Liver (tissue), 9 donors: ENCODE results near the gene DENND4C. TPM values are rescaled to one million over a fixed set of nuclear protein-coding genes. Genes with fewer than 3 reads are reported as not detected.
A peak's percentile ranks its signal among the peaks of the same experiment; 100 is the strongest.
"Not testable (repeated sequence)": the region's sequence is repeated elsewhere in the genome, so short reads cannot be mapped to it uniquely, and the experiment has no call there.

Experiments
- DNase-seq: peaks from one replicate; pipeline ENCODE4 v3.0.0-alpha.2; 2017; ENCODE audit warnings: low spot score
- H3K27ac ChIP-seq, 2 donors: one replicate each; pipeline ENCODE4 v1.7.0; 2013; ENCODE audit warnings: inconsistent platforms in 2 of 2, low read length in 2 of 2, control low read depth in 1 of 2, low read depth in 1 of 2, mild to moderate bottlenecking in 1 of 2
- H3K27me3 ChIP-seq, 4 donors: one replicate each; pipeline versions ENCODE4 v1.6.1 to v1.7.0; 2013; ENCODE audit warnings: low read length in 3 of 4, inconsistent platforms in 1 of 4, mild to moderate bottlenecking in 1 of 4, moderate library complexity in 1 of 4; ENCODE audit not compliant: control insufficient read depth in 4 of 4, insufficient read depth in 4 of 4
- H3K36me3 ChIP-seq, 4 donors: one replicate each; pipeline versions ENCODE4 v1.6.1 to v1.7.0; 2013; ENCODE audit warnings: low read length in 3 of 4, mild to moderate bottlenecking in 3 of 4, low read depth in 1 of 4, moderate library complexity in 1 of 4; ENCODE audit not compliant: control insufficient read depth in 4 of 4, insufficient read depth in 3 of 4
- H3K4me1 ChIP-seq, 4 donors: one replicate each; pipeline versions ENCODE4 v1.6.1 to v1.7.0; 2013; ENCODE audit warnings: low read length in 3 of 4, mild to moderate bottlenecking in 3 of 4, moderate library complexity in 1 of 4; ENCODE audit not compliant: control insufficient read depth in 4 of 4, insufficient read depth in 4 of 4
- H3K4me3 ChIP-seq, 3 donors: one replicate each; pipeline versions ENCODE4 v1.6.1 to v1.7.0; 2013; ENCODE audit warnings: low read length in 3 of 3, control low read depth in 1 of 3, low read depth in 1 of 3, mild to moderate bottlenecking in 1 of 3
- H3K9ac ChIP-seq, 2 donors: one replicate each; pipeline ENCODE4 v1.7.0; 2013; ENCODE audit warnings: low read length in 2 of 2, mild to moderate bottlenecking in 2 of 2, moderate library complexity in 2 of 2, control low read depth in 1 of 2, low read depth in 1 of 2
- H3K9me3 ChIP-seq, 4 donors: one replicate each; pipeline versions ENCODE4 v1.6.1 to v1.7.0; 2013; ENCODE audit warnings: low read length in 3 of 4; ENCODE audit not compliant: control insufficient read depth in 4 of 4
- EGR1 ChIP-seq, 2 donors: IDR thresholded peaks; 2 replicates each; pipeline ENCODE4 v1.6.1; 2016 to 2018; ENCODE audit warnings: antibody characterized with exemption in 2 of 2, low read depth in 2 of 2
- FOXA1 ChIP-seq: IDR thresholded peaks from 2 replicates; pipeline ENCODE4 v1.6.1; 2016; ENCODE audit warnings: antibody characterized with exemption
- FOXA2 ChIP-seq: IDR thresholded peaks from 2 replicates; pipeline ENCODE4 v1.6.1; 2016; ENCODE audit warnings: antibody characterized with exemption
- GABPA ChIP-seq, 2 donors: IDR thresholded peaks in 1 of 2; conservative IDR thresholded peaks in 1 of 2; 2 replicates each; pipeline ENCODE4 v1.6.1; 2016; ENCODE audit warnings: antibody characterized with exemption in 2 of 2, mild to moderate bottlenecking in 1 of 2, moderate library complexity in 1 of 2
- HNF4A ChIP-seq, 2 donors: conservative IDR thresholded peaks; 2 replicates each; pipeline ENCODE4 v1.6.1; 2016; ENCODE audit warnings: antibody characterized with exemption in 2 of 2, mild to moderate bottlenecking in 2 of 2
- HNF4G ChIP-seq: IDR thresholded peaks from 2 replicates; pipeline ENCODE4 v1.6.1; 2016; ENCODE audit warnings: antibody characterized with exemption
- JUND ChIP-seq, 2 donors: IDR thresholded peaks; 2 replicates each; pipeline ENCODE4 v1.6.1; 2016; ENCODE audit warnings: antibody characterized with exemption in 2 of 2
- NR2F2 ChIP-seq: IDR thresholded peaks from 2 replicates; pipeline ENCODE4 v1.6.1; 2016; ENCODE audit warnings: antibody characterized with exemption
- RAD21 ChIP-seq, 2 donors: IDR thresholded peaks; 2 replicates each; pipeline ENCODE4 v1.6.1; 2016; ENCODE audit warnings: antibody characterized with exemption in 2 of 2, mild to moderate bottlenecking in 2 of 2
- RXRA ChIP-seq, 2 donors: IDR thresholded peaks; 2 replicates each; pipeline ENCODE4 v1.6.1; 2017 to 2018; ENCODE audit warnings: antibody characterized with exemption in 2 of 2, mild to moderate bottlenecking in 1 of 2
- SP1 ChIP-seq: IDR thresholded peaks from 2 replicates; pipeline ENCODE4 v1.6.1; 2018; ENCODE audit warnings: antibody characterized with exemption, mild to moderate bottlenecking
- TAF1 ChIP-seq: conservative IDR thresholded peaks from 2 replicates; pipeline ENCODE4 v1.6.1; 2016; ENCODE audit warnings: antibody characterized with exemption, mild to moderate bottlenecking
- YY1 ChIP-seq: IDR thresholded peaks from 2 replicates; pipeline ENCODE4 v1.6.1; 2016; ENCODE audit warnings: antibody characterized with exemption, mild to moderate bottlenecking
- WGBS: extraction: QIAGEN DNeasy Blood & Tissue Kit; methylation state at CpG from one replicate; pipeline ENCODE4 v1.1.7; 2013; 5-methylcytosine and 5-hydroxymethylcytosine counted together
- polyA plus RNA-seq, 2 donors: library from polyadenylated mRNA; stranded (reverse) in 1 of 2; unstranded in 1 of 2; fragments of 200-250 nt in 1 of 2; fragments of >200 nt in 1 of 2; fragmentation: Nextera tagmentation in 1 of 2; extraction: Ambion mirVana in 1 of 2; gene quantifications; one replicate each; pipeline versions ENCODE4 v1.2.1 to v1.2.3, GENCODE V29; 2013 to 2015
- total RNA-seq, 2 donors: library from RNA; depleted of rRNA; stranded (reverse); fragments of >200 nt; gene quantifications; one replicate each; pipeline ENCODE4 v1.2.3, GENCODE V29; 2014
- TF ChIP-seq, protein P1 (sequence below): IDR thresholded peaks from 2 replicates; pipeline ENCODE4 v1.6.1; 2016; ENCODE audit warnings: antibody characterized with exemption
- TF ChIP-seq, protein P2 (sequence below): IDR thresholded peaks from 2 replicates; pipeline ENCODE4 v1.6.1; 2016; ENCODE audit warnings: antibody characterized with exemption
- TF ChIP-seq, protein P3 (sequence below): IDR thresholded peaks from 2 replicates; pipeline ENCODE4 v1.6.1; 2016; ENCODE audit warnings: antibody characterized with exemption, mild to moderate bottlenecking
- TF ChIP-seq, protein P4 (sequence below): IDR thresholded peaks from 2 replicates; pipeline ENCODE4 v1.6.1; 2016; ENCODE audit warnings: antibody characterized with exemption
- donor health status: healthy.
- donor health status: healthy.
- donor health status: healthy.
- donor health status: healthy.
- donor health status: healthy.

DENND4C gene
- total and polyA plus RNA-seq, 4 donors = 6.9 to 54.9 (median 14.8) TPM

DNA sequence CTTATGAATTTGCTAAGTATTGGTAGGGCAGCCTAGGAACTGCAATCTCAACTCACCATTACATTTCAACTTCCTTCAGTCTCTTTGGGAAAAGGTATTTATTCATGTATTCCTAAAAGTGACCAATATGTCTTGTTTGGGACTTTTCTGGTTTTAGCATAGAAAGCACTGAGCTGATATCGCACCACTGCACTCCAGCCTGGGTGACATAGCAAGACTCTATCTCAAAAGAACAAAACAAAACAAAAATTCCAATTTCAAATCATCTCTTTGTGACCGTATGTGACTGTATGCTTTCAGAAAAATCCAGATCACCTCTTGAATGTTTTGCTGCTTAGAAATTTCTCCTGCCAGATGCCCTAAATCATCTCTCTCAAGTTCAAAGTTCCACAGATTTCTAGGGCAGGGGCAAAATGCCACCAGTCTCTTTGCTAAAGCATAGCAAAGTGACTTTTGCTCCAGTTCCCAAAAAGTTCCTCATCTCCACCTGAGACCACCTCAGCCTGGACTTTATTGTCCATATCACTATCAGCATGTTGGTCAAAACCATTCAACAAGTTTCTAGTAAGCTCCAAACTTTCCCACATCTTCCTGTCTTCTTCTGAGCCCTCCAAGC is 37.0 kb upstream of the DENND4C start:
- DNase-seq, H3K9ac ChIP-seq, H3K4me3 ChIP-seq, H3K27ac ChIP-seq, H3K36me3 ChIP-seq, H3K27me3 ChIP-seq, H3K9me3 ChIP-seq: not testable (repeated sequence)
- peak; percentile 47 to 49 for TF ChIP-seq RXRA (IDR thresholded peaks at IDR 0.05)
- peak; percentile 55 to 64 for TF ChIP-seq HNF4A (conservative IDR thresholded peaks at IDR 0.05)
- peak; percentile 52 for TF ChIP-seq SP1
- 68% methylated on average over 2 of the region's 2 CpGs for WGBS
- H3K4me1 ChIP-seq = peaks cover 0 to 15% (median 10%) of the 10 kb centered on the region in 4 donors

DNA sequence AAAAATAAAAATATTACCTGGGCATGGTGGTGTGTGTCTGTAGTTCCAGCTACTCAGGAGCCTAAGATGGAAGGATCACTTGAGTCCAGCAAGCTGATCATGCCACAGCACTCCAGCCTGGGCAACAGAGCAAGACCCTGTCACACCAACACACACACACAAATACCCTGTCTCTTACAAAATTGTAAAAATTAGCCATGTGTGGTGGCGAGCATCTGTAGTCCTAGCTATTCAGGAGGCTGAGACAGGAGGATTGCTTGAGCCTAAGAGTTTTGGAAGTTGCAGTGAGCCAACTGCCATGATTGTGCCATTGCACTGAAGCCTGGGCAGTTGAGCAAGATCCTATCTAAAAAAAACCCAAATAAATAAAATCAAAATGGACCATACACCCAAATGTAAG is 32.1 kb upstream of the DENND4C start:
- H3K4me3 ChIP-seq = no peak overlapping the region
- peaks cover 3 to 12% (median 12%) of the 10 kb centered on the region in 4 donors for H3K4me1 ChIP-seq
- 95% methylated on average over 1 of the region's 1 CpG for WGBS
- H3K9me3 ChIP-seq = no peaks in the 10 kb centered on the region
- H3K27me3 ChIP-seq = no peaks in the 10 kb centered on the region
- H3K27ac ChIP-seq = no peak overlapping the region
- H3K36me3 ChIP-seq = no peaks in the 10 kb centered on the region
- no peak for DNase-seq
- no peak for TF ChIP-seq FOXA1
- TF ChIP-seq, protein P1, sequence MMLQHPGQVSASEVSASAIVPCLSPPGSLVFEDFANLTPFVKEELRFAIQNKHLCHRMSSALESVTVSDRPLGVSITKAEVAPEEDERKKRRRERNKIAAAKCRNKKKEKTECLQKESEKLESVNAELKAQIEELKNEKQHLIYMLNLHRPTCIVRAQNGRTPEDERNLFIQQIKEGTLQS = no peak
- no peak for TF ChIP-seq YY1
- no peak for TF ChIP-seq HNF4G
- TF ChIP-seq, protein P2, sequence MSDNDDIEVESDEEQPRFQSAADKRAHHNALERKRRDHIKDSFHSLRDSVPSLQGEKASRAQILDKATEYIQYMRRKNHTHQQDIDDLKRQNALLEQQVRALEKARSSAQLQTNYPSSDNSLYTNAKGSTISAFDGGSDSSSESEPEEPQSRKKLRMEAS = no peak
- no peak for TF ChIP-seq GABPA (IDR thresholded peaks at IDR 0.05 in 1 of 2, conservative IDR thresholded peaks at IDR 0.05 in 1 of 2)
- no peak for TF ChIP-seq JUND (IDR thresholded peaks at IDR 0.05)
- no peak overlapping the region for H3K9ac ChIP-seq

DNA sequence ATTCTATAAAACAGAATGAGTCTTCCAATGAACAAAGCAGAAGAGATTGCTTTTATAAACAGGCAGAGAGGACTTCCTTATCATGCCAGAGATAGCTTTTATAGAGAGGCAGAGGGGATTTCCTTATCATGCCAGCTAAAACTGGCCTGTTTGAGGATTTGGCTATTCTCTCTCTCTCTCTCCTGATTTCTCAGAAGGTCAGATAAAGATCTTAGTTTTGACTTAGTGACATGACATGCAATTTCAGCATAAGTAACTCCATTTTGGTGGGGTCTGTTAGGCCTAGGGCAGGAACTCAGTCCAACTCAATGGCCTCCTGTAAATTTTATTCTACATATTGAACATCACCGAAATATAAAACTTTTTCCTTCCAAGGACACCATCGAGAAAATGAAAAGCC is 31.5 kb upstream of the DENND4C start:
- no peaks in the 10 kb centered on the region for H3K27me3 ChIP-seq
- TF ChIP-seq EGR1 (IDR thresholded peaks at IDR 0.05; ENCODE audit: low read depth in 2 of 2) (no peak), GABPA (IDR thresholded peaks at IDR 0.05 in 1 of 2, conservative IDR thresholded peaks at IDR 0.05 in 1 of 2) (no peak), TAF1 (no peak), HNF4A (conservative IDR thresholded peaks at IDR 0.05) (no peak), HNF4G (no peak), SP1 (no peak), FOXA2 (no peak), NR2F2 (no peak), RXRA (IDR thresholded peaks at IDR 0.05) (no peak), RAD21 (IDR thresholded peaks at IDR 0.05) (no peak), JUND (IDR thresholded peaks at IDR 0.05) (no peak)
- TF ChIP-seq, protein P3, sequence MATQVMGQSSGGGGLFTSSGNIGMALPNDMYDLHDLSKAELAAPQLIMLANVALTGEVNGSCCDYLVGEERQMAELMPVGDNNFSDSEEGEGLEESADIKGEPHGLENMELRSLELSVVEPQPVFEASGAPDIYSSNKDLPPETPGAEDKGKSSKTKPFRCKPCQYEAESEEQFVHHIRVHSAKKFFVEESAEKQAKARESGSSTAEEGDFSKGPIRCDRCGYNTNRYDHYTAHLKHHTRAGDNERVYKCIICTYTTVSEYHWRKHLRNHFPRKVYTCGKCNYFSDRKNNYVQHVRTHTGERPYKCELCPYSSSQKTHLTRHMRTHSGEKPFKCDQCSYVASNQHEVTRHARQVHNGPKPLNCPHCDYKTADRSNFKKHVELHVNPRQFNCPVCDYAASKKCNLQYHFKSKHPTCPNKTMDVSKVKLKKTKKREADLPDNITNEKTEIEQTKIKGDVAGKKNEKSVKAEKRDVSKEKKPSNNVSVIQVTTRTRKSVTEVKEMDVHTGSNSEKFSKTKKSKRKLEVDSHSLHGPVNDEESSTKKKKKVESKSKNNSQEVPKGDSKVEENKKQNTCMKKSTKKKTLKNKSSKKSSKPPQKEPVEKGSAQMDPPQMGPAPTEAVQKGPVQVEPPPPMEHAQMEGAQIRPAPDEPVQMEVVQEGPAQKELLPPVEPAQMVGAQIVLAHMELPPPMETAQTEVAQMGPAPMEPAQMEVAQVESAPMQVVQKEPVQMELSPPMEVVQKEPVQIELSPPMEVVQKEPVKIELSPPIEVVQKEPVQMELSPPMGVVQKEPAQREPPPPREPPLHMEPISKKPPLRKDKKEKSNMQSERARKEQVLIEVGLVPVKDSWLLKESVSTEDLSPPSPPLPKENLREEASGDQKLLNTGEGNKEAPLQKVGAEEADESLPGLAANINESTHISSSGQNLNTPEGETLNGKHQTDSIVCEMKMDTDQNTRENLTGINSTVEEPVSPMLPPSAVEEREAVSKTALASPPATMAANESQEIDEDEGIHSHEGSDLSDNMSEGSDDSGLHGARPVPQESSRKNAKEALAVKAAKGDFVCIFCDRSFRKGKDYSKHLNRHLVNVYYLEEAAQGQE = no peak
- TF ChIP-seq, protein P1 = no peak
- TF ChIP-seq, protein P4, sequence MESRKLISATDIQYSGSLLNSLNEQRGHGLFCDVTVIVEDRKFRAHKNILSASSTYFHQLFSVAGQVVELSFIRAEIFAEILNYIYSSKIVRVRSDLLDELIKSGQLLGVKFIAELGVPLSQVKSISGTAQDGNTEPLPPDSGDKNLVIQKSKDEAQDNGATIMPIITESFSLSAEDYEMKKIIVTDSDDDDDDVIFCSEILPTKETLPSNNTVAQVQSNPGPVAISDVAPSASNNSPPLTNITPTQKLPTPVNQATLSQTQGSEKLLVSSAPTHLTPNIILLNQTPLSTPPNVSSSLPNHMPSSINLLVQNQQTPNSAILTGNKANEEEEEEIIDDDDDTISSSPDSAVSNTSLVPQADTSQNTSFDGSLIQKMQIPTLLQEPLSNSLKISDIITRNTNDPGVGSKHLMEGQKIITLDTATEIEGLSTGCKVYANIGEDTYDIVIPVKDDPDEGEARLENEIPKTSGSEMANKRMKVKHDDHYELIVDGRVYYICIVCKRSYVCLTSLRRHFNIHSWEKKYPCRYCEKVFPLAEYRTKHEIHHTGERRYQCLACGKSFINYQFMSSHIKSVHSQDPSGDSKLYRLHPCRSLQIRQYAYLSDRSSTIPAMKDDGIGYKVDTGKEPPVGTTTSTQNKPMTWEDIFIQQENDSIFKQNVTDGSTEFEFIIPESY = no peak
- no peak overlapping the region for H3K9ac ChIP-seq
- no peaks in the 10 kb centered on the region for H3K36me3 ChIP-seq
- no peaks in the 10 kb centered on the region for H3K9me3 ChIP-seq
- no peak overlapping the region for H3K4me3 ChIP-seq
- H3K4me1 ChIP-seq = peaks cover 3 to 9% (median 7%) of the 10 kb centered on the region in 4 donors
- H3K27ac ChIP-seq = no peak overlapping the region
- no peak for DNase-seq
- WGBS = 93% methylated on average over 2 of the region's 2 CpGs
